Spinal cord (tissue), 10 donors: ENCODE measurements around the gene XIRP1. TPM values are rescaled to one million over a fixed set of nuclear protein-coding genes. Genes with fewer than 3 reads are reported as not detected.
"Not testable (repeated sequence)": the region's sequence is repeated elsewhere in the genome, so short reads cannot be mapped to it uniquely, and the experiment has no call there.

ENCODE experiments used
- DNase-seq, 6 donors: peaks; one replicate each; pipeline versions ENCODE4 v3.0.0 to v3.0.0-alpha.2; 2013 to 2015; ENCODE audit warnings: low spot score in 6 of 6, low read depth in 4 of 6
- H3K27ac ChIP-seq: one replicate; pipeline ENCODE4 v1.5.1; 2013; ENCODE audit warnings: low read depth, low read length, control low read depth
- H3K27me3 ChIP-seq: one replicate; pipeline ENCODE4 v1.6.1; 2013; ENCODE audit warnings: low read length; ENCODE audit not compliant: control insufficient read depth, insufficient read depth
- H3K36me3 ChIP-seq: one replicate; pipeline ENCODE4 v1.6.1; 2013; ENCODE audit warnings: low read length; ENCODE audit not compliant: control insufficient read depth, insufficient read depth
- H3K4me1 ChIP-seq: one replicate; pipeline ENCODE4 v1.6.1; 2013; ENCODE audit warnings: low read length; ENCODE audit not compliant: control insufficient read depth, insufficient read depth
- H3K4me3 ChIP-seq: one replicate; pipeline ENCODE4 v1.5.1; 2013; ENCODE audit warnings: low read depth, low read length, control low read depth
- H3K9me3 ChIP-seq: one replicate; pipeline ENCODE4 v1.6.1; 2013; ENCODE audit warnings: low read length; ENCODE audit not compliant: control insufficient read depth, insufficient read depth
- WGBS: methylation state at CpG from one replicate; pipeline ENCODE4 v1.1.5; 2013; ENCODE audit warnings: missing lambda C conversion rate; ENCODE audit not compliant: insufficient coverage; 5-methylcytosine and 5-hydroxymethylcytosine counted together
- long read RNA-seq, 4 donors: transcript quantifications; one replicate each; lab custom pipeline, GENCODE V29; 2026
- polyA plus RNA-seq, 2 donors: library from polyadenylated mRNA; unstranded; fragments of 120-200 nt; gene quantifications; one replicate each; pipeline ENCODE4 v1.2.1, GENCODE V29; 2013; ENCODE audit not compliant: insufficient read length in 2 of 2
- total RNA-seq, 2 donors: library from RNA; depleted of rRNA in 1 of 2; stranded (reverse); fragments of 120-200 nt in 1 of 2; fragments of >200 nt in 1 of 2; gene quantifications; one replicate each; pipeline versions ENCODE4 v1.2.3 to v1.2.4, GENCODE V29; 2013 to 2014
- donor health status: healthy.

Gene XIRP1
- total RNA-seq: under 1 TPM; 0.20 to 0.50 TPM
- polyA plus RNA-seq: 1 to 10 TPM; 1.3 to 1.6 TPM
- long read RNA-seq, donor 1: 0 reads
- long read RNA-seq, donor 2: 0 reads
- long read RNA-seq, donor 3, full-length matches to known transcripts: 1 of 1 reads
- long read RNA-seq, donor 3, partial matches to known transcripts: 0 of 1 reads
- long read RNA-seq, donor 3, other reads (novel, unspliced or antisense): 0 of 1 reads
- long read RNA-seq, donor 4: 0 reads

- Histone ChIP-seq H3K27ac (no peak within 1 kb of the TSS), H3K9me3 (no peaks in the 10 kb centered on the region), H3K27me3 (no peaks in the 10 kb centered on the region), H3K4me3 (no peak within 1 kb of the TSS), H3K36me3 (no peaks in the 10 kb centered on the region), H3K4me1 (peaks cover 19% of the 10 kb centered on the region)
- WGBS: 90% methylated on average over 6 of the region's 9 CpGs
- no peak for DNase-seq
Measured at GRCh38 chr3:39192490-39193092, at the start of gene XIRP1. Gene XIRP1, minus strand, starts transcription at chr3:39192595. Its CDS starts 3,150 bp downstream, at chr3:39189445.

DNA sequence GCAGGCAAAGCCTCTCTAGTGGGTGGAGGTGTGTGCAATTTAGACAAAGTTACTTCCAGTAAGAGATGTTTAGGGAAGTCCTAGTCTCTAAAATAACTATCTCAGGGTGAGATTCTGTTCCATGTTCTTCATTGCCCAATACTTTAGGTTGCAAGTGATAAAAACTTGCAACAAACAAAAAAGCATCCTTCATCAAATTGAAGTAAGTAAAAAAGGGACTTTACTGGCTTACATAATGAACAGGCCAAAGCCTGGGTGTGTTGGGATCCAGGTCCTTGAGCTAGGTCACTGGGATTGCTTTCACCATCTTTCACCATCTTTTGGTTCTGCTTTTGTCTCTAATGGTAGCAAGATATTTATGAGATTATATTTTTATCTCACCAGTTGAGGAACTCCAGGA lies 49.2 kb upstream of the XIRP1 start:
- Histone ChIP-seq H3K27me3 (no peaks in the 10 kb centered on the region), H3K4me3 (no peak overlapping the region), H3K9me3 (no peaks in the 10 kb centered on the region), H3K36me3 (no peaks in the 10 kb centered on the region), H3K4me1 (no peaks in the 10 kb centered on the region), H3K27ac (no peak overlapping the region)
- no peak for DNase-seq

DNA sequence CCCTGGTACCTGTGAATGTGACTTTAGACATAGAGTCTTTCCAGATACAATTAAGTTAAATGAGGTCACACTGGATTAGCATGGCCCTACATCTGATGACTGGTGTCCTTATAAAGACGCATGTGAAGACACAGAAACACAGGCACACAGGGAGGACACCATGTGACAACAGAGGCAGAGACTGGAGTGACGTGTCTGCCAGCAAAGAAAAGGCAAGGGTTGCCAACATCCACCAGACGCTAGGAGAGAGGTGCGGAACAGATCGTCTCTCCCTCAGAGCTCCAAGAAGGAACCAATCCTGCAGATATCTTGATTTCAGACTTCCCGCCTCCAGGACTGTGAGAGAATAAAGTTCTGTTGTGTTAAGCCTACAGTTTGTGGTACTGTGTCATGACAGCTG lies 44.6 kb upstream of the XIRP1 start:
- H3K9me3 ChIP-seq: no peaks in the 10 kb centered on the region
- no peaks in the 10 kb centered on the region for H3K36me3 ChIP-seq
- H3K4me1 ChIP-seq: no peaks in the 10 kb centered on the region
- no peak overlapping the region for H3K4me3 ChIP-seq
- H3K27me3 ChIP-seq: peaks cover 3% of the 10 kb centered on the region
- DNase-seq: peak in 1 of 6 donors; percentile 18
- 78% methylated on average over 6 of the region's 6 CpGs for WGBS
- H3K27ac ChIP-seq: no peak overlapping the region

GRCh38 chr3:39234651-39235050 lies 42.3 kb upstream of the XIRP1 start:
- Histone ChIP-seq H3K4me1 (no peaks in the 10 kb centered on the region), H3K36me3 (no peaks in the 10 kb centered on the region), H3K27me3 (peaks cover 3% of the 10 kb centered on the region), H3K9me3 (no peaks in the 10 kb centered on the region), H3K27ac (no peak overlapping the region), H3K4me3 (no peak overlapping the region)
- no peak for DNase-seq
- no CpG with 5 or more reads among the region's 2 CpGs for WGBS

- Histone ChIP-seq H3K27me3 (peaks cover 3% of the 10 kb centered on the region), H3K27ac (no peak overlapping the region), H3K4me1 (no peaks in the 10 kb centered on the region), H3K36me3 (no peaks in the 10 kb centered on the region), H3K4me3 (no peak overlapping the region), H3K9me3 (no peaks in the 10 kb centered on the region)
- no CpG with 5 or more reads among the region's 3 CpGs for WGBS
- DNase-seq: peak in 1 of 6 donors; percentile 1
Measured at GRCh38 chr3:39232859-39233258, 40.5 kb upstream of the XIRP1 start.

DNA sequence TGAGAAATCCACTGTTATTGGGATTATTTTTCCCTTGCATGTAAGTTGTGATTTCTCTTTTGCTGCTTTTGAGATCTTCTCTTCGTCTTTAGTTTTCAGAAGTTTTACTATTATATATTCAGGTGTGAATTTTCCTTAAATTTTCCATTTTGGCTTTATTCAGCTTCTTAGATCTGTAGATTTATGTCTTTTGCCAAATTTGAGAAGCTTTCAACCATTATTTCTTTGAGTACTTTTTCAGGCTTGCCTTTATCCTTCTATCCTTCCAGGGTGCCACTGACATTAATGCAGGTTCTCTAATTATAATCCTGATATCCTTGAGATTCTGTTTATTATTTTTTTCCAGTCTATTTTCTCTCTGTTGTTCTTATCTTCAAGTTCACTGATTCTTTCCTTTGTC lies 38.1 kb upstream of the XIRP1 start:
- Histone ChIP-seq H3K4me1 (no peaks in the 10 kb centered on the region), H3K36me3 (no peaks in the 10 kb centered on the region), H3K27me3 (peaks cover 3% of the 10 kb centered on the region), H3K27ac (no peak overlapping the region), H3K4me3 (no peak overlapping the region), H3K9me3 (no peaks in the 10 kb centered on the region)
- DNase-seq: no peak
- no CpG with 5 or more reads among the region's 1 CpG for WGBS

DNA sequence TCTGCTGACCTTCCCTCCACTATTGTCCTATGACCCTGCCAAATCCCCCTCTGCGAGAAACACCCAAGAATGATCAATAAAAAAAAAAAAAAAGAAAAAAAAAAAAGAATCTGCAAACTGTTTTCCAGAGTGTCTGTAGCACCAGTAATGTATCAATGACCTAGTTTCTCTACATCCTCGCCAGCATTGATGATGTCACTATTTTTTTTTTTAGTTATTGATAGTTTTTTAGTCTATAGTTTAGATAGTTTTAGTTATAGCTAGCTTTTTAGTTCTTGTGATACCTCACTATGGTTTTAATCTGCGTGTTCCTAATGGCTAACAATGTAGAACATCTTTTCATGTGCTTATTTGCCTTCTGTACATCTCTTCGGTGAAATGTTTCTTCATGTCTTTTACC lies 36.1 kb upstream of the XIRP1 start:
- no CpG with 5 or more reads among the region's 4 CpGs for WGBS
- Histone ChIP-seq H3K27ac (no peak overlapping the region), H3K9me3 (no peaks in the 10 kb centered on the region), H3K36me3 (no peaks in the 10 kb centered on the region), H3K4me1 (no peaks in the 10 kb centered on the region), H3K4me3 (no peak overlapping the region), H3K27me3 (peaks cover 3% of the 10 kb centered on the region)
- no peak for DNase-seq

DNA sequence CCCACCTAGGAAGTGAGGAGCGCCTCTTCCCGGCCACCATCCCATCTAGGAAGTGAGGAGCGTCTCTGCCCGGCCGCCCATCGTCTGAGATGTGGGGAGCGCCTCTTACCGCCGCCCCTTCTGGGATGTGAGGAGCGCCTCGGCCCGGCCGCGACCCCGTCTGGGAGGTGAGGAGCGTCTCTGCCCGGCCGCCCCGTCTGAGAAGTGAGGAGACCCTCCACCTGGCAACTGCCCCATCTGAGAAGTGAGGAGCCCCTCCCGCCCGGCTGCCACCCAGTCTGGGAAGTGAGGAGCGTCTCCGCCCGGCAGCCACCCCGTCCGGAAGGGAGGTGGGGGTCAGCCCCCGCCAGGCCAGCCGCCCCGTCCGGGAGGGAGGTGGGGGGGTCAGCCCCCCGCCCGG lies 35.2 kb upstream of the XIRP1 start:
- not testable (repeated sequence) for H3K27ac ChIP-seq, H3K9me3 ChIP-seq, DNase-seq, H3K36me3 ChIP-seq, H3K4me3 ChIP-seq, H3K27me3 ChIP-seq, H3K4me1 ChIP-seq
- WGBS: 95% methylated on average over 4 of the region's 32 CpGs

GRCh38 chr3:39226106-39226741 lies 33.8 kb upstream of the XIRP1 start:
- Histone ChIP-seq H3K9me3 (no peaks in the 10 kb centered on the region), H3K27me3 (no peaks in the 10 kb centered on the region), H3K4me3 (no peak overlapping the region), H3K4me1 (no peaks in the 10 kb centered on the region), H3K27ac (no peak overlapping the region), H3K36me3 (no peaks in the 10 kb centered on the region)
- DNase-seq: no peak
- 100% methylated on average over 1 of the region's 3 CpGs for WGBS

- Histone ChIP-seq H3K27ac (no peak overlapping the region), H3K27me3 (no peaks in the 10 kb centered on the region), H3K4me3 (no peak overlapping the region), H3K4me1 (no peaks in the 10 kb centered on the region), H3K9me3 (no peaks in the 10 kb centered on the region), H3K36me3 (no peaks in the 10 kb centered on the region)
- no peak for DNase-seq
- 45% methylated on average over 1 of the region's 2 CpGs for WGBS
Measured at GRCh38 chr3:39224288-39224687, 31.9 kb upstream of the XIRP1 start.
